ENCODE measurements around the gene TTF1.
"Not testable (repeated sequence)": the region's sequence is repeated elsewhere in the genome, so short reads cannot be mapped to it uniquely, and the experiment has no call there.

The TTF1 gene

GRCh38 chr9:132410642-132411041 is 4.0 kb upstream of the TTF1 start:
- DNase-seq: no peak

GRCh38 chr9:132409828-132410528 is 3.3 kb upstream of the TTF1 start, which contains the start of gene CFAP77:
CFAP77 (plus strand) TSS chr9:132410211; CDS start chr9:132410272, 61 bp downstream.
- peak; percentile 41 for DNase-seq

- no peak for DNase-seq
Measured at GRCh38 chr9:132408521-132408920, 1.9 kb upstream of the TTF1 start.

GRCh38 chr9:132407196-132407595 is 556 bp upstream of the TTF1 start:
- DNase-seq: no peak

- DNase-seq: no peak
Measured at GRCh38 chr9:132404228-132404881, 2.3 kb downstream of the TTF1 start.

- no peak for DNase-seq
Measured at GRCh38 chr9:132401824-132402223, 4.8 kb downstream of the TTF1 start.

GRCh38 chr9:132395560-132395959 is 11.1 kb downstream of the TTF1 start:
- DNase-seq: no peak

- DNase-seq: no peak
Measured at GRCh38 chr9:132391449-132391848, 15.2 kb downstream of the TTF1 start.

- DNase-seq: no peak
Measured at GRCh38 chr9:132390966-132391365, 15.7 kb downstream of the TTF1 start.

GRCh38 chr9:132387133-132387532 is 19.5 kb downstream of the TTF1 start:
- no peak for DNase-seq

GRCh38 chr9:132384376-132384775 is 22.3 kb downstream of the TTF1 start:
- no peak for DNase-seq

GRCh38 chr9:132383462-132383883 is 23.2 kb downstream of the TTF1 start:
- no peak for DNase-seq

- DNase-seq: no peak
Measured at GRCh38 chr9:132381966-132382541, 24.6 kb downstream of the TTF1 start.

GRCh38 chr9:132378416-132378815 is 28.2 kb downstream of the TTF1 start:
- DNase-seq: not testable (repeated sequence)

GRCh38 chr9:132377769-132378168 is 28.9 kb downstream of the TTF1 start:
- DNase-seq: not testable (repeated sequence)

GRCh38 chr9:132372177-132373095 is 34.2 kb downstream of the TTF1 start:
- peak; percentile 96 for DNase-seq

GRCh38 chr9:132370592-132370991 is 36.0 kb downstream of the TTF1 start:
- DNase-seq: no peak

- no peak for DNase-seq
Measured at GRCh38 chr9:132369421-132369820, 37.2 kb downstream of the TTF1 start.

- DNase-seq: no peak
Measured at GRCh38 chr9:132367613-132368313, 38.9 kb downstream of the TTF1 start.

GRCh38 chr9:132366481-132366880 is 40.2 kb downstream of the TTF1 start:
- DNase-seq: no peak

- DNase-seq: no peak
Measured at GRCh38 chr9:132365986-132366385, 40.7 kb downstream of the TTF1 start.

- DNase-seq: no peak
Measured at GRCh38 chr9:132364068-132364467, 42.6 kb downstream of the TTF1 start.
